Activated T-helper 1 cell treated with anti-CD3 and anti-CD28 coated beads, Interleukin-2, amount 50 U/mL, for 16 hours (primary cell): ENCODE results near the gene USP31.
"Not testable (repeated sequence)": the region's sequence is repeated elsewhere in the genome, so short reads cannot be mapped to it uniquely, and the experiment has no call there.

Source experiments
- DNase-seq, 2 donors: peaks; one replicate each; pipeline ENCODE4 v3.0.0-alpha.2; 2020; ENCODE audit warnings: low read depth in 1 of 2, low spot score in 1 of 2

The USP31 gene

GRCh38 chr16:23101012-23101550 lies 48.2 kb downstream of the USP31 start:
- DNase-seq, result no peak

- not testable (repeated sequence) for DNase-seq
Measured at GRCh38 chr16:23096450-23096849, 52.8 kb downstream of the USP31 start.

GRCh38 chr16:23094136-23094535 lies 55.1 kb downstream of the USP31 start:
- not testable (repeated sequence) for DNase-seq

GRCh38 chr16:23092801-23093117 lies 56.5 kb downstream of the USP31 start:
- DNase-seq, result no peak

- no peak for DNase-seq
Measured at GRCh38 chr16:23092072-23092800, 57.0 kb downstream of the USP31 start.

GRCh38 chr16:23089111-23089510 lies 60.1 kb downstream of the USP31 start:
- DNase-seq, result no peak

GRCh38 chr16:23088018-23088417 lies 61.2 kb downstream of the USP31 start:
- no peak for DNase-seq

GRCh38 chr16:23085949-23086348 lies 63.3 kb downstream of the USP31 start:
- DNase-seq, result no peak

GRCh38 chr16:23082161-23082788 lies 67.0 kb downstream of the USP31 start:
- no peak for DNase-seq

- no peak for DNase-seq
Measured at GRCh38 chr16:23081675-23082119, 67.6 kb downstream of the USP31 start.

- DNase-seq, result no peak
Measured at GRCh38 chr16:23080747-23081146, 68.5 kb downstream of the USP31 start.

GRCh38 chr16:23080329-23080728 lies 68.9 kb downstream of the USP31 start:
- DNase-seq, result no peak

GRCh38 chr16:23079675-23080301 lies 69.5 kb downstream of the USP31 start:
- DNase-seq, result no peak

GRCh38 chr16:23074423-23074822 lies 74.8 kb downstream of the USP31 start:
- DNase-seq, result no peak

- no peak for DNase-seq
Measured at GRCh38 chr16:23072769-23073549, 76.3 kb downstream of the USP31 start.

- no peak for DNase-seq
Measured at GRCh38 chr16:23072084-23072599, 77.1 kb downstream of the USP31 start.

GRCh38 chr16:23071196-23072083 lies 77.8 kb downstream of the USP31 start:
- DNase-seq, result no peak

- DNase-seq, result no peak
Measured at GRCh38 chr16:23069844-23070243, 79.4 kb downstream of the USP31 start.

GRCh38 chr16:23068079-23068736 lies 81.0 kb downstream of the USP31 start:
- DNase-seq, result no peak

- no peak for DNase-seq
Measured at GRCh38 chr16:23066676-23067075, 82.6 kb downstream of the USP31 start.
